Heart right ventricle (tissue), 16 donors: ENCODE measurements around the gene LDB2. TPM values are rescaled to one million over a fixed set of nuclear protein-coding genes. Genes with fewer than 3 reads are reported as not detected.
"Not testable (repeated sequence)": the region's sequence is repeated elsewhere in the genome, so short reads cannot be mapped to it uniquely, and the experiment has no call there.

Experiments
- ATAC-seq, 8 donors: fragments of 200-7000 bp; cut with Tn5 transposase; one replicate each; pipeline ENCODE4 v1.9.1; 2020; ENCODE audit warnings: mild to moderate bottlenecking in 8 of 8, moderate library complexity in 8 of 8, moderate number of reproducible peaks in 1 of 8
- DNase-seq, 2 donors: peaks; one replicate each; pipeline ENCODE4 v3.0.0-alpha.2; 2020
- H3K27ac ChIP-seq, 10 donors: fragments of 200-600 bp; sonication (generic) in 2 of 10; one replicate each; pipeline versions ENCODE4 v1.5.0 to v1.8.0; 2020 to 2022; ENCODE audit warnings: mild to moderate bottlenecking in 3 of 10
- H3K27me3 ChIP-seq, 7 donors: fragments of 200-600 bp; one replicate each; pipeline ENCODE4 v1.8.0; 2021 to 2022; ENCODE audit warnings: mild to moderate bottlenecking in 2 of 7
- H3K36me3 ChIP-seq, 9 donors: fragments of 200-600 bp; sonication (generic) in 1 of 9; one replicate each; pipeline versions ENCODE4 v1.5.0 to v1.8.0; 2020 to 2022; ENCODE audit warnings: mild to moderate bottlenecking in 2 of 9
- H3K4me1 ChIP-seq, 9 donors: fragments of 200-600 bp; sonication (generic) in 1 of 9; one replicate each; pipeline versions ENCODE4 v1.5.0 to v1.8.0; 2020 to 2022; ENCODE audit warnings: mild to moderate bottlenecking in 4 of 9
- H3K4me3 ChIP-seq, 10 donors: fragments of 200-600 bp; sonication (generic) in 2 of 10; one replicate each; pipeline versions ENCODE4 v1.5.0 to v1.8.0; 2020 to 2022; ENCODE audit warnings: mild to moderate bottlenecking in 7 of 10, moderate library complexity in 2 of 10
- H3K9me3 ChIP-seq, 11 donors: fragments of 200-600 bp in 10 of 11; sonication (generic) in 2 of 11; one replicate each; pipeline versions ENCODE4 v1.5.0 to v1.8.0; 2013 to 2022; ENCODE audit warnings: mild to moderate bottlenecking in 2 of 11, control low read depth in 1 of 11, moderate library complexity in 1 of 11
- CTCF ChIP-seq, 9 donors: fragments of 200-600 bp; sonication (generic) in 2 of 9; IDR thresholded peaks; one replicate each; pipeline versions ENCODE4 v1.5.0 to v1.8.0; 2021 to 2022; ENCODE audit warnings: antibody characterized with exemption in 9 of 9, mild to moderate bottlenecking in 5 of 9, moderate library complexity in 1 of 9
- WGBS, 2 donors: extraction: QIAGEN DNeasy Blood & Tissue Kit; methylation state at CpG; one replicate each; pipeline ENCODE4 v1.1.7; 2013; ENCODE audit warnings: inconsistent platforms in 1 of 2; 5-methylcytosine and 5-hydroxymethylcytosine counted together
- intact Hi-C, 10 donors: fragments of 100-400 bp; cut with DNase I; formaldehyde crosslinking; loops; one replicate each; pipeline versions ENCODE4 v1.11.1 to v1.14.2; 2022
- polyA plus RNA-seq, 2 donors: library from polyadenylated mRNA; stranded (reverse); fragments of 200-250 nt; gene quantifications; one replicate each; pipeline ENCODE4 v1.2.3, GENCODE V29; 2013
- total RNA-seq, 10 donors: library from RNA; stranded (reverse); fragmentation: NEBNext Ultra II Directional in 3 of 10; extraction: Animal tissue kit (Norgen Biotek cat#: 25700) in 3 of 10; gene quantifications; one replicate each; pipeline versions ENCODE4 v1.2.1 to v1.2.4, GENCODE V29; 2021 to 2023
- donor health status: Arrhythmogenic right ventricular cardiomyopathy.
- donor health status: ischemic (EF 13 %, LVEDD 7.1; RV severe dilation, severe dysfunction).
- donor health status: healthy with polysubstance abuse.
- donor health status: DM: no; HTN: yes; CAD: no.
- donor health status: DM: no; HTN: no; CAD: no.
- donor health status: ischemic (EF 25% LVEDD 6.9; RV normal size, moderate dysfunction).
- donor health status: ischemic (EF 25% LVEDD 5.7; RV mildly dilated, moderate dysfunction).
- donor health status: healthy.
- donor health status: DM: yes; HTN: yes; CAD: no.
- donor health status: Ischemic cardiomyopathy.
- donor health status: ischemic (EF 35%, LVEDD 5.7; RV mildly dilated, moderate dysfunction).
- donor health status: nonischemic (EF 11% LVEDD 7.7; RV severe dilation, severe dysfunction).
- donor health status: DM: yes; HTN: yes; CAD: no.
- donor health status: PGD.
- donor health status: ischemic (EF 29% LVEDD 5.4; RV normal size, mild dysfunction).
- donor health status: nonischemic (EF 23%, LVEDD 6.1; RV moderate dilation, normal function).

LDB2 gene
- total and polyA plus RNA-seq, 12 donors, result 14.5 to 43.3 (median 23.5) TPM

GRCh38 chr4:16931339-16932305, 33.2 kb upstream of the LDB2 start:
- TF ChIP-seq CTCF (IDR thresholded peaks at IDR 0.05), result no peak
- intact Hi-C loops, result no loop called here
- ATAC-seq, result peak in 1 of 8 donors; percentile 34
- no peaks in the 10 kb centered on the region for H3K36me3 ChIP-seq
- no peaks in the 10 kb centered on the region for H3K27me3 ChIP-seq
- no peak overlapping the region for H3K4me3 ChIP-seq
- H3K27ac ChIP-seq, result no peak overlapping the region
- no peak for DNase-seq
- H3K9me3 ChIP-seq, result peaks cover 0 to 4% (median 0%) of the 10 kb centered on the region in 11 donors
- no peaks in the 10 kb centered on the region for H3K4me1 ChIP-seq
- WGBS, 2 donors, result 64 to 65% methylated on average over 5 of the region's 5 CpGs

GRCh38 chr4:16926214-16926613, 27.8 kb upstream of the LDB2 start:
- H3K4me1 ChIP-seq, result no peaks in the 10 kb centered on the region
- intact Hi-C loops, result no loop called here
- no peak overlapping the region for H3K4me3 ChIP-seq
- no peak overlapping the region for H3K27ac ChIP-seq
- ATAC-seq (no peak), DNase-seq (no peak)
- H3K27me3 ChIP-seq, result no peaks in the 10 kb centered on the region
- TF ChIP-seq CTCF (IDR thresholded peaks at IDR 0.05), result no peak
- H3K36me3 ChIP-seq, result no peaks in the 10 kb centered on the region
- 23 to 49% methylated on average over 1 of the region's 1 CpG for WGBS, 2 donors
- H3K9me3 ChIP-seq, result no peaks in the 10 kb centered on the region

DNA sequence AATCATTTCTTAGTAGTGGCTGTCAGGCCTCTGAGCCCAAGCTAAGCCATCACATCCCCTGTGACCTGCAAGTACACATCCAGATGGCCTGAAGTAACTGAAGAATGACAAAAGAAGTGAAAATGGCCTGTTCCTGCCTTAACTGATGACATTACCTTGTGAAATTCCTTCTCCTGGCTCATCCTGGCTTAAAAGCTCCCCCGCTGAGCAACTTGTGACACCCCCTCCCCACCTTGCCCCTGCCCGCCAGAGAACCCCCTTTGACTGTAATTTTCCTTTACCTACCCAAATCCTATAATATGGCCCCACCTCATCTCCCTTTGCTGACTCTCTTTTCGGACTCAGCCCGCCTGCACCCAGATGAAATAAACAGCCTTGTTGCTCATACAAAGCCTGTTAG, 20.3 kb upstream of the LDB2 start:
- not testable (repeated sequence) for ATAC-seq, H3K4me1 ChIP-seq, H3K27ac ChIP-seq, H3K9me3 ChIP-seq, H3K36me3 ChIP-seq, H3K4me3 ChIP-seq, DNase-seq, H3K27me3 ChIP-seq
- WGBS, 2 donors, result 92 to 93% methylated on average over 4 of the region's 4 CpGs
- intact Hi-C loops, result loop anchor here in 7 of 10 donors (5.0 to 10.0 kb wide), 4 partner anchors 124 to 406 kb away; no protein-coding TSS in a partner anchor

- Histone ChIP-seq H3K27me3 (no peaks in the 10 kb centered on the region), H3K9me3 (no peaks in the 10 kb centered on the region), H3K4me3 (no peak overlapping the region), H3K4me1 (no peaks in the 10 kb centered on the region), H3K36me3 (no peaks in the 10 kb centered on the region), H3K27ac (no peak overlapping the region)
- DNase-seq (peak; percentile 19 to 39), ATAC-seq (peak in 5 of 8 donors; percentile 41 to 68 (median 46))
- TF ChIP-seq CTCF (IDR thresholded peaks at IDR 0.05), result peak; percentile 63 to 83 (median 74)
- intact Hi-C loops, result loop anchor here in 8 of 10 donors (2.0 to 10.0 kb wide), 5 partner anchors 122 to 408 kb away; no protein-coding TSS in a partner anchor
- 72 to 73% methylated on average over 13 of the region's 13 CpGs for WGBS, 2 donors
These were observed 18.4 kb upstream of the LDB2 start for GRCh38 chr4:16916719-16917337.
